Esophagus (tissue), 2 donors: ENCODE results near the gene AOAH. TPM values are rescaled to one million over a fixed set of nuclear protein-coding genes. Genes with fewer than 3 reads are reported as not detected.

Experiments
- H3K27ac ChIP-seq, 2 donors: one replicate each; pipeline ENCODE4 v1.5.1; 2013; ENCODE audit warnings: low read depth in 2 of 2, mild to moderate bottlenecking in 2 of 2, inconsistent platforms in 1 of 2, low read length in 1 of 2, moderate library complexity in 1 of 2
- H3K27me3 ChIP-seq, 2 donors: one replicate each; pipeline ENCODE4 v1.6.1; 2013; ENCODE audit warnings: low read length in 2 of 2, control low read depth in 1 of 2, mild to moderate bottlenecking in 1 of 2; ENCODE audit not compliant: insufficient read depth in 2 of 2, control insufficient read depth in 1 of 2
- H3K36me3 ChIP-seq, 2 donors: one replicate each; pipeline ENCODE4 v1.6.1; 2013; ENCODE audit warnings: low read length in 1 of 2; ENCODE audit not compliant: control insufficient read depth in 2 of 2, insufficient read depth in 2 of 2
- H3K4me1 ChIP-seq, 2 donors: one replicate each; pipeline ENCODE4 v1.6.1; 2013; ENCODE audit warnings: low read length in 1 of 2; ENCODE audit not compliant: control insufficient read depth in 2 of 2, insufficient read depth in 2 of 2
- H3K4me3 ChIP-seq, 2 donors: one replicate each; pipeline ENCODE4 v1.5.1; 2013; ENCODE audit warnings: low read length in 2 of 2, mild to moderate bottlenecking in 2 of 2, low read depth in 1 of 2, moderate library complexity in 1 of 2
- H3K9me3 ChIP-seq, 2 donors: one replicate each; pipeline ENCODE4 v1.6.1; 2013; ENCODE audit warnings: mild to moderate bottlenecking in 2 of 2, low read depth in 1 of 2, low read length in 1 of 2, moderate library complexity in 1 of 2; ENCODE audit not compliant: control insufficient read depth in 2 of 2, insufficient read depth in 1 of 2
- WGBS, 2 donors: extraction: QIAGEN DNeasy Blood & Tissue Kit; methylation state at CpG; one replicate each; pipeline ENCODE4 v1.1.7; 2013; 5-methylcytosine and 5-hydroxymethylcytosine counted together
- polyA plus RNA-seq, 2 donors: library from polyadenylated mRNA; stranded (reverse); fragments of 200-250 nt; gene quantifications; one replicate each; pipeline ENCODE4 v1.2.3, GENCODE V29; 2013
- donor health status: healthy with polysubstance abuse.
- donor health status: Bipolar disorder and iron deficiency.

AOAH gene
- polyA plus RNA-seq, 2 donors, result 0.71 to 1.7 TPM

DNA sequence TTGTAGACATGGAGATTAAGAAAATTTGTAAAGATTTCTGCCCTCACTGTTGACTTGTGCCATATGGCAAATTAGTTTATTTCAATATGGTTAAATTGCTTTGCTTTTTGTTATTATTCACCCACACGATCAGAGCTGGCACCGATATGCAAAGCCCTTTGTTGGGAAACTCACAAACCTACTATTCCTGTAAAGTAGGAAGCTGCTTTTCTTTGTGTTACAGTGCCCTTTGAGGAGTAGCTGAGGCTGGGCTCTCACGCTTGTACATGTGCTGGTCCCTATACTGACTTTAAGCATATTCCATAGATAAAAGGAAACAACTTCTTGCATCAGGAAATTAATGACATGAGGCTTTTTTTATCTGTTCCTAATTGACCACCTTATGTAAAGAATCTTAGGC, 17.6 kb upstream of the AOAH start:
- H3K27ac ChIP-seq, result no peak overlapping the region
- no peak overlapping the region for H3K4me3 ChIP-seq
- H3K27me3 ChIP-seq, result no peaks in the 10 kb centered on the region
- H3K4me1 ChIP-seq, result no peaks in the 10 kb centered on the region
- H3K36me3 ChIP-seq, result no peaks in the 10 kb centered on the region
- WGBS, 2 donors, result 80 to 85% methylated on average over 3 of the region's 3 CpGs
- H3K9me3 ChIP-seq, result no peaks in the 10 kb centered on the region

DNA sequence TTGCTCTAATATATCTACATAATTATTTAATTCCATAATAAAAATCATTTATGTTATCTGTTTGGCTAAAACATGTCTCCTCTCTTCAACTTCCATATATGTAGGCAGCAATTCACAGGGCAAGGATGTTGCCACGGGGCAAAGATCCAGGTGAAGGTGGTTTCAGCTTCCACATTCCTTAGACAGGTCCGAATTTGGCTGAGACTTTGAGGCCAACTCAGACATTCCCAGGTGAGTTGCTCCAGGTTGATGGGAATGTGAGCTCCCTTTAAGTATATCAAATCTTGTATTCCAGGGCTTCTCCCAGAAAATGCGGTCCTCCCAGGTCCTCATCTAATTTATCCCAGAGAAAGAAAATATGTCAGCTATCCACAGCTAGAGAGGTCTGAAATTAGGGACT, 15.1 kb upstream of the AOAH start:
- Histone ChIP-seq H3K27me3 (no peaks in the 10 kb centered on the region), H3K4me3 (no peak overlapping the region), H3K27ac (no peak overlapping the region), H3K36me3 (no peaks in the 10 kb centered on the region), H3K4me1 (no peaks in the 10 kb centered on the region), H3K9me3 (no peaks in the 10 kb centered on the region)
- 75 to 83% methylated on average over 3 of the region's 3 CpGs for WGBS, 2 donors

DNA sequence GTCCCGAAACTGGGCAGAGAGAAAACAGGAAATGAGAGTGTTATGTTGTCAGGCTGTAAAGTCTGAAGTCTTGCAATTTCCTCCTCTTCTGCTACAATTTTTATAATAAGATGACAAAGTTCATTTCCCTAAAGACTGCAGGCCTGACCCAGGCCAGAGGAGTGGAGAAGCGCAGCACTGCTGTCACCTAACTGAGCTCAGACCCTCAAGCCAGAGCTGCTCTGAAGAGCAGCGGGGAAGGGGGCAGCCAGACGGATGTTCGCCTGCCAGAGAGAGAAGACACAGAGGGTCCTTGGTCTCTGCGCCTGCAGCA, 12.6 kb upstream of the AOAH start:
- no peaks in the 10 kb centered on the region for H3K4me1 ChIP-seq
- 76 to 84% methylated on average over 6 of the region's 6 CpGs for WGBS, 2 donors
- H3K27ac ChIP-seq, result no peak overlapping the region
- no peak overlapping the region for H3K4me3 ChIP-seq
- H3K36me3 ChIP-seq, result no peaks in the 10 kb centered on the region
- H3K9me3 ChIP-seq, result peaks cover 0 to 3% of the 10 kb centered on the region in 2 donors
- H3K27me3 ChIP-seq, result no peaks in the 10 kb centered on the region

DNA sequence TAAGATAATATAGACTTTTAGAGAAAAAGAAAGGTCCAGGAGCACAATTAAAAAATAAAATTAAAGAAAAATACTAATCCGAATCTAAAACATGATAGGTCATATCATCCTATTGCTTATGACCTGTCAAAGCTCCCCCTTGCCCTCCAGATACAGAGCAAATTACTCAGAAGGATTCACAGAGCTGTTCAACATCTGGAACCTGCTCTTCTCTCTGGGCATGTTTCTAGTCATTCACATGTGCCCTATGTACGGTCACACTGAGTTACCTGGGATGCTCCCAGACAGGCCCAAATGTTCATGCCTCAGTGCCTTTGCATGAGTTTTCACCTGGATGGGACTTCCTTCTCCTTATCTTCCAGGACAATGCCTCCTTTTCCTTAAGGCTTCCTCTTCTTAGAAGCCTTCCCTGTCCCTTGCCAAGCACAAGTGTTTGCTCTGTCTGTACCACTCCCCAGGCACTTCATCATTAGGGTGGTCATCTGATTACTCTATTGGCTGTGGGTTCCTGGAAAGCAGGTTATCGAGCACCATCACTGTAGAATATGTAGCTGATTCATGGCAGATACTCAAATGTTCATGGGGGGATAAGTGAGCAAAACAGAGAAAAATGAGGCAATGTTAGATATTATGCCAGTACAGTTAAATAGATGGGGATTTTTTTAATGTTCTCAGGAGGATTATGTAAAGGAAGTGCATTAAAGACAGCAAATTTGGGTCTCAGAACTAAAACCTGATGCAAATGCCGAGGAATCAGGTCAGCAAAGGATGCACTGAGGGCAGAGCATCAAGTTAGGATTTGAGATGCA, 12.0 kb upstream of the AOAH start:
- Histone ChIP-seq H3K36me3 (no peaks in the 10 kb centered on the region), H3K27me3 (no peaks in the 10 kb centered on the region), H3K4me1 (no peaks in the 10 kb centered on the region), H3K9me3 (peaks cover 0 to 3% of the 10 kb centered on the region in 2 donors), H3K4me3 (no peak overlapping the region), H3K27ac (no peak overlapping the region)
- 76 to 79% methylated on average over 4 of the region's 4 CpGs for WGBS, 2 donors

DNA sequence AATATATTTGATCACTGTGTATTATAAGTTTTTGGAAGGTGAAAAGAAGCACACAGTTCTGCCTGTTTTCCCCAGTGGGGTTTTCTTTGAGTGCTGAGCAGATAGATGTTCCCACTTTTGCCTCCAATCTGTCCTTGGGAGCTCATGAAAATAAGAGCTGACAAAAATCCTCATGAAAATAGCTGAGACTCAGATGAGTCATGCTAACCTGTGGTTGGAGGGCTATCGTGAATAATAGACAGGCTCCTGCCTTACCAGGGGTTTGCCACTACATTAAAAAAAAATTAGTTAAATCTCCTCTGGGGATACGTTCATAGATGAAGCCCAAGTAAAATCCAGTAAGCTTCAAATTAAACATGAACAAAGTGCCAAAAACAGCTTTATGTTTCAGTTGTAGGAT, 10.9 kb upstream of the AOAH start:
- Histone ChIP-seq H3K9me3 (peaks cover 0 to 3% of the 10 kb centered on the region in 2 donors), H3K36me3 (no peaks in the 10 kb centered on the region), H3K4me1 (no peaks in the 10 kb centered on the region), H3K27ac (no peak overlapping the region), H3K27me3 (no peaks in the 10 kb centered on the region), H3K4me3 (no peak overlapping the region)
- 56 to 63% methylated on average over 2 of the region's 2 CpGs for WGBS, 2 donors

DNA sequence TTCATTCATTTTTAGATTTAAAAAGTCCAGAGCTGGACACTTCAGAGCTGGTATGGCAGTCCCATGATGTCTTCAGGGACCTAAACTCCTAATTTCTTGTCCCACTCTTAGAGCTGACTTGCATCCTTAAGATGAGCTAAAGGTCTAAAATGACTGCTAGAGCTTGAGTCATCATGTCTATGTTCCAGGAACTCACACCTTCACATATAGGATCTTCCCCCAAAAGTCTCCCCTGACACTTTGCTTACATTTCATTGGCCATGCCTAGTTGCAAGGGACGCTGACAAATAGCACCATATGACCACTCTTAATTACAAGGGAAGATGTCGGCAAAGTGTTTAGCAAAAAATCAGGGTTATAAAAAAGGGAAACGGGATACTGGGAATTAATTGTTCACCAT, 10.4 kb upstream of the AOAH start:
- Histone ChIP-seq H3K9me3 (peaks cover 0 to 3% of the 10 kb centered on the region in 2 donors), H3K4me3 (no peak overlapping the region), H3K27ac (no peak overlapping the region), H3K27me3 (no peaks in the 10 kb centered on the region), H3K36me3 (no peaks in the 10 kb centered on the region), H3K4me1 (no peaks in the 10 kb centered on the region)
- WGBS, 2 donors, result 89 to 93% methylated on average over 3 of the region's 3 CpGs

DNA sequence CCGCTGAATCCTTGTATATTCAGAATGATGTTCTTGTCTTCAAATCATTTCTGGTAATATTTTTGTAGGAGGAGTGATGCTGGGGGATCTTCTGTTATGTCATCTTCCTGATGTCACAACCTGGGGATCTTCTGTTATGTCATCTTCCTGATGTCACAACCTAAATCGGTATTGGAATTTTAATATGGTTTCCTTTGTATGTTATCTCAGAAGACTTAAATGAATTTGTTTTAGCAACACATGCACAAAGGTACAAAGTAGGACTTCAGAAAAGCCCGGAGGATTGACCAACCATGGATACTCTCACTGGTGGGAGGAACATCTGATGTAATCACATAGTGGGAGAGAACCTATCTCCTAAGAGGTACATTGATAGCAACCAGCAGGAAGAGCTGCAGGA, 9.1 kb upstream of the AOAH start:
- Histone ChIP-seq H3K9me3 (peaks cover 0 to 3% of the 10 kb centered on the region in 2 donors), H3K4me1 (no peaks in the 10 kb centered on the region), H3K36me3 (no peaks in the 10 kb centered on the region), H3K27ac (no peak overlapping the region), H3K27me3 (no peaks in the 10 kb centered on the region), H3K4me3 (no peak overlapping the region)
- WGBS, 2 donors, result 91 to 95% methylated on average over 3 of the region's 3 CpGs

DNA sequence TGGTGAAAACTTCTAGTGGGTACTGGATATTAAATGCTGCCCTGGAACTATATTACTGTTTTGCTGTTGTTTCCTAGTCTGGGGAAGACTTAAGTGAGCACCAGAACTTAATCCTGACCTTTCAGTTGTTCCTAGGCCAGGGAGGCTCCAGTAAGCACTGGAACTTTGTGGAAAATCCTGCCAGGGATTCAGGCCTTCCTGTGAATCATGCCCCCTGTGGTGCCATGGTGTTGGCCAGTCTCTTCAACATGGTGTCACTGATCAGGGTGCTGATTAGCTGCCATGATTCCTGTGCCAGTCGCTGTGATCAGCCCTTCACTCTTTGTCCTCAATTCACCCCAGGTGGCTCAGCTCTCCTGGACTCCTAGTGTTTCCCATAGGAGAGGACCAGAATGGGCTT, 8.5 kb upstream of the AOAH start:
- WGBS, 2 donors, result 84 to 86% methylated on average over 1 of the region's 1 CpG
- Histone ChIP-seq H3K4me1 (no peaks in the 10 kb centered on the region), H3K27ac (no peak overlapping the region), H3K4me3 (no peak overlapping the region), H3K36me3 (no peaks in the 10 kb centered on the region), H3K27me3 (no peaks in the 10 kb centered on the region), H3K9me3 (peaks cover 0 to 3% of the 10 kb centered on the region in 2 donors)

DNA sequence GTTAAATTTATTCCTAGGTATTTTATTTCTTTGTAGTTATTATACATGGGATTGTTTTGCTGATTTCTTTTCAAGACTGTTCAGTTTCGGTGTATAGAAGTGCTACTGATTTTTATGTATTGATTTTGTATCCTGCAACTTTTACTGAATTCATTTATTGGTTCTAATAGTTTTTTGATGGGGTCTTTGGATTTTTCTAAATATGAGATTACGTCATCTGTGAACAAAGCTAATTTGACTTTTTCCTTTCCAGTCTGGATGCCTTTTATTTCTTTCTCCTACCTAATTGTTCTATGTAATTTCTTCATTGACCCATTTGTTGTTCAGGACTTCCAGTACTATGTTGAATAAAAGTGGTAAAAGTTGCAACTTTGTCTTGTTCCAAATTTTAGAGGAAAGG, 5.8 kb upstream of the AOAH start:
- Histone ChIP-seq H3K27ac (no peak overlapping the region), H3K9me3 (peaks cover 0 to 3% of the 10 kb centered on the region in 2 donors), H3K27me3 (no peaks in the 10 kb centered on the region), H3K4me1 (no peaks in the 10 kb centered on the region), H3K36me3 (no peaks in the 10 kb centered on the region), H3K4me3 (no peak overlapping the region)
- 92 to 94% methylated on average over 2 of the region's 2 CpGs for WGBS, 2 donors

DNA sequence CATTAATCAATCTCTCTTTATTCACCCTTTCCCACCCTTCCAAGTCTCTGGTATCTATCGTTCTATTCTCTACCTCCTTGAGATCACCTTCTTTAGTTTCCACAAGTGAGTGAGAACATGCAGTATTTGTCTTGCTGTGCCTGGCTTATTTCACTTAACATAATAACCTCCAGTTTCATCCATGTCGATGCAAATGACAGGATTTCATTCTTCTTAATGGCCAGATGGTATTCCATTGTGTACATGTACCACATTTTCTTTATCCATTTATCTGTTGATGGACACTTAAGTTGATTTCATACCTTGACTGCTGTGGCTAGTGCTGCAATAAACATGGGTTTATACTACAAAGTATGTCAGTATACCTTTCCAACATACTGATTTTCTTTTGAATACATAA, 3.8 kb upstream of the AOAH start:
- WGBS, 2 donors, result 86 to 88% methylated on average over 2 of the region's 2 CpGs
- no peaks in the 10 kb centered on the region for H3K4me1 ChIP-seq
- no peaks in the 10 kb centered on the region for H3K36me3 ChIP-seq
- peaks cover 0 to 3% of the 10 kb centered on the region in 2 donors for H3K9me3 ChIP-seq
- no peak overlapping the region for H3K27ac ChIP-seq
- no peak overlapping the region for H3K4me3 ChIP-seq
- H3K27me3 ChIP-seq, result no peaks in the 10 kb centered on the region
